Lung microvascular endothelial cell (primary cell): ENCODE results near the gene TBRG4. TPM values are rescaled to one million over a fixed set of nuclear protein-coding genes. Genes with fewer than 3 reads are reported as not detected.

ENCODE experiments used
- DNase-seq, 2 donors: peaks; one replicate each; pipeline versions ENCODE4 v3.0.0 to v3.0.0-alpha.2; 2010; ENCODE audit warnings: low read depth in 2 of 2
- total RNA-seq: library from RNA; depleted of rRNA; stranded (reverse); fragments of >200 nt; gene quantifications from 2 replicates; pipeline ENCODE4 v1.2.1, GENCODE V29; 2014

TBRG4 gene
- total RNA-seq, 1 donor from 2014 or later = 46.8 TPM

DNA sequence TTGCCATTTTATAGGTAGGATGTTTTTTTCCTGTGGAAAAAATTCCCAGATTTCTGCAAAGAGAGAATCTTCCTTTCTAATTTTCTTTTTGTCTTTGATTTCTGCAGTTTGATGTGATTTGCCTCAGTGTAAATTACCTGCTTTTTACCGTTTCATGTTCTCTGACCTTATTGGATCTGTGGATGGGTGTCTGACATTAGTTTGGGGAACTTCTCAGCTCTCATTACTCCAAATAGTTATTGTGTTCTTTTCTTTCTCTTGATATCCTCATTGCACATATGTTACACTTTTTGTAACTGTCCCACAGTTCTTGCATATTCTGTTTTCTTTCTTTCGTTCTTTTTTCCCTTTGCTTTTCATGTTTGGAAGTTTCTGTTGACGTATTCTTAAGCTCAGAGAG is 51.2 kb downstream of the TBRG4 start:
- DNase-seq = no peak

DNA sequence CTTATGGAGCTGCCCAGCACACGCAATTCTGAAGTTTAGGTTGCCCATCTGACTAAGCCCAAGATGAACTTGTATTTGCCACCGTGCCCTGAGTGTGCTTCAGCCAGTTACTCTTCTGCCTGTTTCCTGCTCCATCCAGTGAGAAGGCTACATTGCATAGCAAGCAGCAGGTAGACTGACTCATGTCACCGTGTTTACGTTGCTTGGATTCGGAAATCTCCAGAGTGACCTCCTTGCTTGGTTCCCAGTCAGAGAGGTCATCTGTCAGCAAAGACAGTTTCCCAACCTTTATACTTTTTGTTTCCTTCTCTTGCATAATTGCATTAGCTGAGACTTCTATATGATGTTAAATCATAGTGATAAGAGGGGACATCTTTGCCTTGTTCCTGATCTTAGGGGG is 53.6 kb downstream of the TBRG4 start:
- no peak for DNase-seq

DNA sequence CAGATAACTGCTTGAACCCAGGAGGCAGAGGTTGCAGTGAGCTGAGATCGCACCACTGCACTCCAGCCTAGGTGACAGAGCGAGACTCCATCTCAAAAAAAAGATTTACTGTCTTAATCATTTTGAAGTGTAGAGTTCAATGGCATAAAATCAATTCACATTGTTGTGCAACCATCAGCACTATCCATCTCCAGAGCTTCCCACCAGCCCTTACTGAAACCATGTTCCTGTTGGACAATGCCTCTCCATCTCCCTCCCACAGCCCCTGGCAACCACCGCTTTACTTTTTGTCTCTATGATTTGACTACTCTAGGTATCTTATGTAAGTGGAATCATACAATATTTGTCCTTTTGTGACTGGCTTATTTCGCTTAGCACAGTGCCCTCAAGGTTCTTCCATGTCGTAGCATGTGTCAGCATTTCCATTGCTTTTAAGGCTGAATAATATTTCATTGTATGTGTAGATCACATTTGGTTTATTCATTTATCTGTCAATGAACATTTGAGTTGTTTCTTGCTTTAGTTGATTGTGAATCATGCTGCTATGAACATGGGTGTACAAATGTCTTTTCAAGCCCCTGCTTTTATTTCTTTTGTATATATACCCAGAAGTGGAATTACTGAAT is 55.8 kb downstream of the TBRG4 start:
- no peak for DNase-seq

DNA sequence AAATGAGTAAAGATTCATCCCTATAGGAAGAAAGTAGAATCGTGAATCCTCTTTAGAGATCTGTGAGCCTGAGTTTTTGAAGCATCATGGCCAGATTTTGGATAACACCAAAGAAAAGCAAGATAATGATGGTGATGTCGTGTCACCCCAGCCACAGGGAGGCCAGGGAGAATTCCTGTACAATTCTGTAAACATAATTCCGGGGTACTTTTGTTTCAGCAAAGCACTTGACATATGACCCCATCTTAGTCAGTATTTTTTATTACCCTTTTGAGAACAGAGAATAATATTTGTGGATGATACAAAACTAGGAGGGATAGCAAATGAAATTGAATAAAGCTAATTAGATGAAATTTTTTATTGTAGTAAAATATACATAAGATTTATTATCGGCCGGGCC is 56.5 kb downstream of the TBRG4 start:
- no peak for DNase-seq

DNA sequence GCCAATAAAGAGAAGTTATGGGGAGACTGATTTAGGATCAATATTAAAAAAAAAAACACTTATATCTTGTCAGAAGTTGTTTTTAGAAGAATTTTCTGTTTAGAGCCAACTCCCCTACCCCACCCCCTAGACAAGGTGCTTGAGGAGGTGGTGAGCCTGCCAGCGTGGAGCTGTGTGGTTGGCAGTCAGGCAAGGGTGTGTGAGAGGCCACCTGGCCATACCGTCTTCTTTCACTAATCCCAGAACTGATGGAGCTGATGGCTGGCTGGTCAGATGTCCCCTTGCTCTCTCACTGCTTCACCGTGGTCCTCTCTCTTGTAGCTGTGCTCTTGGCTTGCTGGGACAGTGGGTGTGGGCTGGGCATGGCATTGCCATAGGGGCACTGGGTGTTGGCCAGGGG is 57.1 kb downstream of the TBRG4 start:
- DNase-seq = no peak

DNA sequence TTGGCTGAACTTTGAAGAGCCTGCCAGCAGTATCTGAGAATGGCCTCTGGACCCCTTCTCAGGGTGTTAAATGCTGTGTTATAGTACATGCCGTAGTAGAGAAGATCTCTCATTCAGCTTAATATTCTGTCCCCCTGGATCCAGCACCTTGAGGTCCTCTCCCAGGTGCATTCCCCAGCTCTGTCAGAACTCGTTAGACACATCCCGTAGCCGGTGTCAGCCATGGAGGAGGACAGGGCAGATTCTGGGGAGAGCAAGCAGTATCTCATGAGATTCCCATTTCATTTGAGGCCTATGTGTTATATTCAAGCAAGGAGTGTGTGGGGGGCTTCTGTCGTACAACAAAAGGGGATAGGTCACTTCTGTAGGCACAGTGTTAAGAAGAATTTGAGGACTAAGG is 57.6 kb downstream of the TBRG4 start:
- DNase-seq = no peak

DNA sequence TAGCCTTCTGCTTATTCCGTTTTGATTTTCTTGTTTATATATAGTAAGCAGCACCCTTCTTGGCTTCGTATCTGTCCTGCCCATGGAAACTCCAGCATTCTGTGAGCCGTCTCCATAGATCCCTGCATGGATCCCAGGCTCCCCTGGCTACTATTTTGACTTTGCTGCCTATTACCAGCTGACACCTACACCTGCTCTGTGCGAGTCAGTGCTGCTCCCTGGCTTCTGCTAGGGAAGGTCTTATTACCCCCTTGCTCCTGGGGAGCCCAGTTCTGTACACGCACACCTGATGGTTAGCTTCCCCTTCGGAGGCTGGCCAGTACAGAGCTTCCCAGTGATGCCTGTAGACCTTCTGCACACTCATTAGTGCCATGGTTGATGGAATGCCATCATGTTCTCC is 58.1 kb downstream of the TBRG4 start:
- no peak for DNase-seq

DNA sequence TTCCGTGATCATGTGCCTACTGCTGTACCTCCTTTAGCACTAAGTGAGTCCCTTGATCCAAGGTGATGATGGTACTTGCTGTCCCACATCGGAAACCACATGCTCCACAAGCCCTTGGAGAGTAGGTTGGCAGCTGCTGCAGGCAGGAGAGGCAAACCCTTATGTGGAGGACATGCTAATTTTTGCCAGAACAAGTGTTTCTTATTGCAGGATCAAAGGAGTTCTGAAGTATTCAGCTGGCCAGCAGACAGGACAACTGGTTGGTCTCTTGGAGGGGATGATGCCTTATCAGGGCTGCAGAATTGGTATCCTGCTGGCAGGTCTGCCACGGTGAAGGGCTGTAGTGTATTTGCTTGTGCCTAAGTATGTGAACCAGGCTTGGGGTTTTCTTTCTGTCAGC is 59.5 kb downstream of the TBRG4 start:
- no peak for DNase-seq

DNA sequence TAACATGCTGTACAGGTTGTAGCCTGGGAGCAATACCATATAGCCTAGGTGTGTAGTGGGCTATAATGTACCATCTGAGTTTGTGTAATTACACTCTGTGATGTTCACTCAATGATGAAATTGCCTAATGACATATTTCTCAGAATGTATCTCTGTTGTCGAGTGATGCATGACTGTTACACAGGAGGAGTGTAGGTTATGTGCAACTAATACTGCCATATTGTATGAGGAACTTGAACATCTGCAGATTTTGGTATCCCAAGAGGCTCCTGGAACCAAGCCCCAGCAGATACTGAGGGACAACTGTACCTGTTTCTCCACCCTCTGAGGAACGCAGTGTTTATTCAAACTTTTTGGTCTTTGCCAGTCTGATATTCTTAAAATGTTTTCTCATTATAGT is 61.3 kb downstream of the TBRG4 start:
- DNase-seq = no peak

Other genes with a start within 250 kb of the TBRG4 start
- gene PURB, start 226.2 kb downstream of the TBRG4 start, total RNA-seq = 12.0 and 14.7 TPM in 2 replicates
- gene MYO1G, start 132.7 kb downstream of the TBRG4 start, total RNA-seq = under 0.01 TPM in 2 replicates
- 47.5 and 67.9 TPM in 2 replicates for gene CCM2, start 111.5 kb downstream of the TBRG4 start, total RNA-seq
- gene NACAD, start 22.7 kb downstream of the TBRG4 start, total RNA-seq = 0.44 and 0.79 TPM in 2 replicates
- 51.2 and 218 TPM in 2 replicates for gene RAMP3, start 46.1 kb upstream of the TBRG4 start, total RNA-seq